ENCODE measurements around the gene LEMD3.
A peak's percentile ranks its signal among the peaks of the same experiment; 100 is the strongest.

The LEMD3 gene

DNA sequence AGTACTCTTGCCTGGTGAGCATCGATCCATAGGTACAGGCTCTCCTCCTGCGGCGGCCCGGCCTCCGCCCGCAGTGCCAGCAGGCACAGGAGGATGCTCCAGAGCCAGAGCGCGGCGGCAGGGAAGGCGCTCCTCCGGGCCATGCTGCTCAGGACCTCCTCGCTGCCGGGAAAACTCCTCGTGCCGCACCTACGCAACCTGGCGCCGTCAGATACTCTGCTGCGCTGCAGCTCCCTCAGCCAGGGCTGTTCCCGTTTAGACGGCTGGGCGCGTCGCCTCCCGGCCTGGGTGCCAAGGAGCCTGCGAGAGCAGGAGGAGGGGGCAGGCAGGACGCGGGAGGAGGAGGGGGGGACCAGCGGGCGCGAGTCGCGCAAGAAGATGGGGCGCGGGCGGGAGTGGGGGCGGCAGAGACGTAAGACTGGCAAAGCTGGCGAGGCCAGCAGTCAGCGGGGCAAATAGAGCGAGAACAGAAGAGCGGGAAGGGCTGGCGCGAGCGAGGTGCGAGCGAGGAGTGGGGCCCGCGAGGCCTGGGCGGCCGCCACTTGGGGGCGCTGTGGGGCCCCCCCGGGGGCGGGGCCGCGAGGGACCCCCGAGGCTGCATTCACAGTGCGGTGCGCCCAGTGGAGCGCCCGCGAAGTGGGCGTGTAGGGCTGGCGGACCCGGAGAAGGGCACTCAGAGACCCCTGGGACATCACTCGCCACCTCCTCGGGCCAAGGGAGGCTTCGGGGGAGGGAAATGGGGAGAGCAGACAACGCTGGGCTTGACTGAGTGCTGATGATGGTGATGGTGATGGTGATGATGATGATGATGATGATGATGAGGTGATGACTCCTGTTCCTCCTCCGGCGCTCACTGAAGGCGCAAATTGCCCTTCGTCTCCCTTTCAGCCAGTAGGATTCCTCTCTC lies 48.1 kb upstream of the LEMD3 start, which contains the start of gene WIF1 (continued):
- TF ChIP-seq ZEB2 (tag by site-specific recombination; IDR thresholded peaks at IDR 0.05) (0 out of 2 replicates have a peak, but pooled peaks have one; percentile 31), ZNF777 (tag by site-specific recombination; IDR thresholded peaks at IDR 0.05; ENCODE audit: borderline replicate concordance) (peak; percentile 93), ZNF660 (tag by site-specific recombination; IDR thresholded peaks at IDR 0.05) (no peak), ZNF571 (tag by site-specific recombination; IDR thresholded peaks at IDR 0.05) (no peak), ZNF624 (tag by site-specific recombination; IDR thresholded peaks at IDR 0.05) (no peak), ZSCAN23 (tag by site-specific recombination; IDR thresholded peaks at IDR 0.05) (no peak), ZBTB20 (tag by site-specific recombination; IDR thresholded peaks at IDR 0.05) (no peak), ZNF248 (tag by site-specific recombination; IDR thresholded peaks at IDR 0.05) (no peak), SP3 (tag by site-specific recombination; IDR thresholded peaks at IDR 0.05) (no peak), ZNF398 (tag by site-specific recombination; IDR thresholded peaks at IDR 0.05) (peak; percentile 71), ZNF600 (tag by site-specific recombination; IDR thresholded peaks at IDR 0.05) (peak; percentile 87), ZNF394 (tag by site-specific recombination; IDR thresholded peaks at IDR 0.05; ENCODE audit: borderline replicate concordance) (peak; percentile 96), ZXDB (tag by site-specific recombination; IDR thresholded peaks at IDR 0.05) (peak; percentile 59; the same call in 1 of the 2 replicates), ZNF596 (tag by site-specific recombination; IDR thresholded peaks at IDR 0.05) (peak; percentile 89), ZNF157 (tag by site-specific recombination; IDR thresholded peaks at IDR 0.05) (no peak), ZNF639 (tag by site-specific recombination; IDR thresholded peaks at IDR 0.05) (no peak), ZNF366 (tag by site-specific recombination; conservative IDR thresholded peaks at IDR 0.05) (no peak), SETDB1 (IDR thresholded peaks at IDR 0.05; ENCODE audit: insufficient read length, low read length) (no peak), ZBTB8A (tag by site-specific recombination; IDR thresholded peaks at IDR 0.05) (peak; percentile 85), ZNF645 (tag by site-specific recombination; IDR thresholded peaks at IDR 0.05) (no peak), ZNF518A (tag by site-specific recombination; conservative IDR thresholded peaks at IDR 0.05; ENCODE audit: low read depth) (no peak), KLF16 (tag by site-specific recombination; IDR thresholded peaks at IDR 0.05) (no peak; the same call in 1 of the 2 replicates), MEIS1 (CRISPR knock-in tag; IDR thresholded peaks at IDR 0.05; ENCODE audit: borderline replicate concordance) (no peak), ZNF621 (tag by site-specific recombination; IDR thresholded peaks at IDR 0.05) (no peak), ZNF664 (tag by site-specific recombination; IDR thresholded peaks at IDR 0.05) (no peak), ZNF791 (tag by site-specific recombination; IDR thresholded peaks at IDR 0.05) (no peak), ZFP69B (tag by site-specific recombination; IDR thresholded peaks at IDR 0.05) (peak; percentile 94), ZNF221 (tag by site-specific recombination; IDR thresholded peaks at IDR 0.05; ENCODE audit: borderline replicate concordance) (no peak), ZNF391 (tag by site-specific recombination; IDR thresholded peaks at IDR 0.05; ENCODE audit: borderline replicate concordance, low read depth) (no peak)
- TF ChIP-seq, protein P1, sequence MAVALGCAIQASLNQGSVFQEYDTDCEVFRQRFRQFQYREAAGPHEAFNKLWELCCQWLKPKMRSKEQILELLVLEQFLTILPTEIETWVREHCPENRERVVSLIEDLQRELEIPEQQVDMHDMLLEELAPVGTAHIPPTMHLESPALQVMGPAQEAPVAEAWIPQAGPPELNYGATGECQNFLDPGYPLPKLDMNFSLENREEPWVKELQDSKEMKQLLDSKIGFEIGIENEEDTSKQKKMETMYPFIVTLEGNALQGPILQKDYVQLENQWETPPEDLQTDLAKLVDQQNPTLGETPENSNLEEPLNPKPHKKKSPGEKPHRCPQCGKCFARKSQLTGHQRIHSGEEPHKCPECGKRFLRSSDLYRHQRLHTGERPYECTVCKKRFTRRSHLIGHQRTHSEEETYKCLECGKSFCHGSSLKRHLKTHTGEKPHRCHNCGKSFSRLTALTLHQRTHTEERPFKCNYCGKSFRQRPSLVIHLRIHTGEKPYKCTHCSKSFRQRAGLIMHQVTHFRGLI (tag by site-specific recombination; IDR thresholded peaks at IDR 0.05) = peak; percentile 95

Measured in HEK293 (cell line).